Activated T-cell treated with anti-CD3 and anti-CD28 coated beads for 1 hour (primary cell): ENCODE data around the gene IBTK.
"Not testable (repeated sequence)": the region's sequence is repeated elsewhere in the genome, so short reads cannot be mapped to it uniquely, and the experiment has no call there.

Source experiments
- DNase-seq: peaks from one replicate; pipeline ENCODE4 v3.0.0-alpha.2; 2020; ENCODE audit warnings: low read depth

The IBTK gene

DNA sequence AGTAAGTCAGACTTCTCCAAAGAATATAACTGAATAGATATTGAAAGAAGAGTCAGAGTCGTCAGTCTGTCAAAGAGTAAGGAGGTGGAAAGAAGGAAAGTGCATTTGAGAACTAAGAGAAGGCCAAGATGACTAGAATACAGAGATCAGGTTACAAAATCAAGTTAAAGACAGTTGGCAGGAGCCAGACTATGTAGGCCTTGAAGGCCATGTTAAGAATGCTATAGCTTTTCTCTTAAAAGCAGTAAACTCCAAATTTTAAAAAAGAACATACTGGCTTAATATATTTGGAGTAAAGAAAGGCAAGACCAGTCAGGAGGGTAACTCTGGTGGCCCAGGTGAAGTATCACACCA lies 68.8 kb downstream of the IBTK start:
- DNase-seq = no peak

DNA sequence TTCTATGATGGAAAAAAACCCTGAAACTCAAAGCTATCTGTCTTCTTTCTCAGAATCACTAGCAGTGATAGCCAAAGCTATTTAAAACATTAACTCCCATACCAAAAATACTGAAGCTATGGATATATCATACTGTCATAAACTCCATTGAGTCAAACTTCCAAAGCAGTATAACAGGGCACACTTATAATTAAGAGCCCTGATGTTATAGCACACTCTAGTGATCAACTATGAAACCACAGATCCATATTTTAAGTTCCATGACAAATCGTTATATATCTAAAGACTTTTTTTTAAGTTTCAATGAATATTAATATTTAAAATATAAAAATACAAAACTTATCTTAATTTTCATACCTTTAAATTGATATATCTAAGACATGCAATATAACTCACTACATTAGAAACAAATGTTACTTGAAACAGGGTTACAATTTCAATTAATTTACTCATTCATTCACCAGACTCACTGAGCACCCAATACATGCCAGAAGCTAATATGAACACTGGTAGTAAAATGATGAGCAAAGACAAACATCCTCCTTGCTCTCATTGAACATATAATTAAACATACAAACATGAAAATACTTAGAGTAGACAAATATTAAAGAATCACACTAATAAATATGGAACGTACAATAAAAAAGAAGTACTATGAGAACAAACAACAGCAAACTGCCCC lies 69.3 kb downstream of the IBTK start:
- no peak for DNase-seq

DNA sequence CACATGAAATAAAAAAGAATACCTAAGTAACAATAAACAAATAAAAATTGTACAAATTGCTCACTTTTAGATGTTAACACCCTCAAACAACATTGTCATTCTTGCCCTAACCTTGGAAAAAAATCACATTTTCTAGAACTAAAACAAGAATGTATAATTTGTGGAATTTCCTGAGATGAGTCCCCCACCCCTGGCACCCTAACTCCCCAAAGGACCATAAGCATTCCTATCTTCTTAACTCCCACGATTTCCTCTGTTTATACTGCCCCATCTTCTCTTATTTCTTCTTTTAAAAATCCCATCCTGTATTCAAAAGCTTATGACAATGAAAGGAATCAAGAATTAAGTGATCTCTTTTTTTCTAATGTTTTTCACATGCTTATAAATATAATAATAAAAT lies 70.9 kb downstream of the IBTK start:
- DNase-seq = no peak

DNA sequence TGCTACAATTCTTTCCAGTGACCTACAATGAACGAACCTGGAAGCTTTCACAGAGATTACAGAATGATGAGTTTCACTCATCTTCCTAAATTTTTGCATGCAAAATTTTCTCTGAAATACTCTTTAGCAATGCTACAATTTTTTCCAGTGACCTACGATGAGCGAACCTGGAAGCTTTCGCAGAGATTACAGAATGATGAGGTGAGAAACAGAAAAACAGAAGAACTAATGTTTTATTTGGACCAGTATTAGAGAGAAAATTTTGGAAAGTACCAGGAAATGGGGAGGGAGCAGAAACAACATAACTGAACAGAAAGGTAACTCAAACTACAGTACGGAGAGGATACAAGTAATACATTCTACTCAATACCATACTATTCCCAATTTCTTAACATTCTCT lies 75.0 kb downstream of the IBTK start:
- DNase-seq = no peak

DNA sequence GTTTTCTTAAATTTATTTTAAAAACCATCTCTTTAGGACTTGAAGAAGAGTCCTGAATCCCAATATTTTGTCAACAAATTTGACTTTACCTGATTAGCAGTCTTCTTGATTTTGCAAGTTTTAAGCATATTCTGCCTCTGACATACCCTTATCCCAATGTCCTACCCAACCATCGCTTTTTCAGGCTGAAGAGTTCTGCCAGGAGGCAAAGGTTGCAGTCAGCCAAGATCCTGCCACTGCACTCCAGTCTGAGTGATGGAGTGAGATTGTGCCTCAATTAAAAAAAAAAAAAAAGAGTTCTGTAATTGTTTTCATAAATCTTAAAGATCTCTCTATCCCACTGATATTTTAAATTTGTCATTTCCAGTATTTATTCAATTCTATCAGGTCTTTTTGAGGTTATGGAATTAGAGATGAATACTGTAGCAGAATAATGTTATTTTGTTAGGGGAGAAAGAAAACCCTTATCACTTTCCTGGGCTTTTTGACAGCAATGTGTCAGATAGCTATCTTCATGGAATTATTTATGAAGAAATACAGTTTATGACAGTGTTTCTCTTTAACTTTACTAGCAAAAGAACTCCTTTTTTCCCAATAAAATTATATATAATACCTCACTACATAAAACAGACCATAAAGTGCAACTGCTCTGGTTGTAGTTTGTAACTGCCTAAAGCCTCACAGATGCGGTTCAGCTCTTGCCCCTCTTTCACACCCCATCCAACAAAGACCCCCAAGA lies 78.2 kb downstream of the IBTK start:
- no peak for DNase-seq

DNA sequence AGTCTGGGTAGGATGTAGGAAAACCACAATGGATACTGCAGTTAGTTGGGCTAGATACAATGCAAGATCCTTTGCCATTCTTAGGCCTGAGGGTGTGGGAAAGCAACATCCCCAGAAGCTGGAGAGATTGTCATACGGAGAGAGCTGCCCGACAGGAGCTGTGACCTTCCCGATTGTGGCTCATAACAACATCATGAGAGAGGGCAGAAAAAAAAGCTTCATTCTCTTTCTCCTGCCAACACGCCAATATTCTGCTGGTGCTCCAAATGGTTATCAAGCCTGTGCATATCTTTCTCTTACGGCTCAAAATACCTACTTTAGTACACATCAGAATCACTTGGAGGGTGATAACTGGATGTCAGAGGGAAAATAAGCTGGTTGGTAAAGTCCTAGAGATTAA lies 81.1 kb downstream of the IBTK start:
- no peak for DNase-seq

DNA sequence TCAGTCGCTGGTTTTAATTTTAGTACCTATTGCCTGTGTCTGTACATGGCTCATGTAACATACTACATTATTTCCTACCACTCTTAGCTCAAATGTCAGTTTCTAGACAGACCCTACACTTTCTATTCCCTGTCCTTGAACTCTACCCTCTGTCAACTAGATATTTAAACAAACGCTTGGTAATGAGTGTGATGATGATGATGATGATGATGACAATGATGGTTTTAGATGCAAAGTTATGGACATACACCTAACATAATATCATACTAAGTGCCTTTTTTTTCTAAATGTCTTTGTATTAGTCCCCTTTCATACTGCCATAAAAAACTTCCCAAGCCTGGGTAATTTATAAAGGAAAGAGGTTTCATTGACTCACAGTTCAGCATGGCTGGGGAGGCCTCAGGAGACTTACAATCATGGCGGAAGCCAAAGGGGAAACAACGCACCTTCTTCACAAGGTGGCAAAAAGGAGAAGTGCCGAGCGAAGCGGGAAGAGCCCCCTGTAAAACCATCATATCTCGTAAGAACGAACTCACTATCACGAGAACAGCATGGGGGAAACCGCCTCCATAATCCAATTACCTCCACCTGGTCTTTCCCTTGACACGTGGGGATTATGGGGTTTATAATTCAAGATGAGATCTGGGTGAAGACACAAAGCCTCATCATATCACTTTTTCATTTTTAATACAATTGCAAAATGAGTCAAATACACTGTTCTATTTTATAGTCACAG lies 87.1 kb downstream of the IBTK start:
- no peak for DNase-seq

DNA sequence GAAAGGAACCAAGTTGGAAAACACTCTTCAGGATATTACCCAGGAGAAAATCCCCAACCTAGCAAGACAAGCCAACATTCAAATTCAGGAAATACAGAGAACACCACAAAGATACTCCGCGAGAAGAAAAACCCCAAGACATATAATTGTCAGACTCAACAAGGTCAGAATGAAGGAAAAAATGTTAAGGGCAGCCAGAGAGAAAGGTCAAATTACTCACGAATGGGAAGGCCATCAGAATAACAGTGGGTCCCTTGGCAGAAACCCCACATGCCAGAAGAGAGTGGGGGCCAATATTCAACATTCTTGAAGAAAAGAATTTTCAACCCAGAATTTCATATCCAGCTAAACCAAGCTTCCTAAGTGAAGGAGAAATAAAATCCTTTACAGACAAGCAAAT lies 94.8 kb downstream of the IBTK start:
- DNase-seq = not testable (repeated sequence)

DNA sequence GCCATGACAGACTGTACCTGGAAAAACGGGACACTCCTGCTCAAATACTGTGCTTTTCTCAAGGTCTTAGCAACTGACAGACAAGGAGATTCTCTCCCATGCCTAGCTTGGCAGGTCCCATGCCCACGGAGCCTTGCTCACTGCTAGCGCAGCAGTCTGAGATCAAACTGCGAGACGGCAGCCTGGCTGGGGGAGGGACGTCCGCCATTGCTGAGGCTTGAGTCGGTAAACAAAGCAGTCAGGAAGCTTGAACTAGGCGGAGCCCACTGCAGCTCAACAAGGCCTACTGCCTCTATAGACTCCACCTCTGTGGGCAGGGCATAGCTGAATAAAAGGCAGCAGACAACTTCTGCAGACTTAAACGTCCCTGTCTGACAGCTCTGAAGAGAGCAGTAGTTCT lies 96.4 kb downstream of the IBTK start:
- not testable (repeated sequence) for DNase-seq

DNA sequence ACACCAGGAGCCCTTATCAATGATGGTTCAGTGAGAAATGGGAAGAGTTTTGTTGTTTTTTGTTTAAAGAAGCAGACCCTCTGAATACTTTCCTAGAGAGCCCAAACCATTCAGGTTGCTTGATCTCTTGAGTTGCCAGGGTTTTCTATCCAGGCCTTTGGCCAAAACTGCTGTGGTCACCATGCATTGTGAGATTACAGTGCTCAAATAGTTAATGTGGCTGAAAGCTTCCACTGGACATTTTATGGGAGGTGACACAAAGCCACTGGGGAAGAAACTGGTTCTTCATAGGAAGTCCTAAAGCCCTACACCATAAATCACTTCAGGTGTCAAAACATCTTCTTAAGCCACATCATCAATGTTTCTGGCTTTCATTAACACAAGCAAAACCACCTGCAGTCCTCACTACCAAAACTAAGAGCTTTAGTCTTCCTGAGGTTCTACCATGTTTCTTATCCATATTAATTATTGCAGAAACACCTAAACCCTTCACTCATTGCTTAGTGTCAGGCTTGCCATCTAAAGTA lies 101.6 kb downstream of the IBTK start:
- no peak for DNase-seq

DNA sequence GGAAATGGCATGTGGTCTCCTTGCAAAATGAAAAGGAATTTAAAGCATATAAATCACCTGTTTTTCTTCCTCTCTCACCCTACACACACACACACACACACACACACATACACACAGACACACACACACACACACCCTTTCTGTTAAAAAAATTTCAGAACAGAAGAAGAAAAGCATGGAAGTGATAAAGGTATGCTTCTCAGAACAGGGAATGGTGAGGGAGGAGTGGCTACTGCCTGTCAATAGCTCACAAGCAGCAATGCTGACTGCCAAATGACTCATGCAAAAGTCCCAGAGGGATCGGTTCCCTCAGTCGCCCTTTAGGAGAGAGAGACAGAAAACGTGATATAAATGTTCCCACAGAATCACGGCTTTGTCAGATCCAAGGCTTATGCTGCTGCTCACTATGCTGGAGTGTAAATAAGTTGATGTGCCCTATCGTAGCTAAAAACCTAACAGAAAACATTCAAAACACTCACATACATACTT lies 102.6 kb downstream of the IBTK start:
- DNase-seq = no peak

DNA sequence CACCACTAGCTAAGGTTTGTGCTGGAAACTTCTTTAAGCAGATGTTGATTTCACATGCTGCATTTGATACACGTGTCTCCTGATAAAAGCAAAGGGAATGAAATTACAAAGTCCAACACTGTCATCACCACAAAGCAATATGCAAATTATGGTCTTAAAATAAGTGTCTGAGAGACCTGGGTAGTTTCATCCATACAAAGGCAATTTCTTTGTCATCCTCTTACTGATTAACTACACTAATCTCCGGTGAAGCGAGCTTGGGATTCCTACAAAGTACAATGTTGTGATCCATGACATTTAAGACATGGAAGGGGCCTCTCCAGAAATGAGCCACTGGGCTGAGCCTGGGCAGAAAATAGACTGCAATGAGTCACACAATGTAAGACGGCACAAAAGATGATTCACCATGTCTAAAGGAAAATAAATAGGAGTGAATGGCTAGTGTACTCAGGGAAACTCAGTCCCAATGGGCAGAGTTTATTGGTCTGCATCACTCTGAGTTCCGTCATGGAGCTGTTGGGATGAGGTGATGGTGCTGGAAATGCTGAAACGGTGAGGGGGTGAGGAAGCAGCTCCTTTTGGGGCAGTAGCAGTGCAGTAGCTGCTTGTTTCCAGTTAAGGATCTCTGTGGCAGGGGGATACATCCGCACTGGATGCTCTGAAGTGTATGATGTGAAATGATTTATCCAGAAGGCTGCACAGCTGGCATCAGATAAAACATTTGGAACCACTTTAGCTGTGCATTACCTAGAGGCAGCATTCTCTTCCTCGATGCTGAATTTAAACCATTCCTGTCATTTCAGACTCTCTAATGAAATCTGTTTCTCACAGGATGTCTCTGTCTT lies 103.3 kb downstream of the IBTK start:
- no peak for DNase-seq

DNA sequence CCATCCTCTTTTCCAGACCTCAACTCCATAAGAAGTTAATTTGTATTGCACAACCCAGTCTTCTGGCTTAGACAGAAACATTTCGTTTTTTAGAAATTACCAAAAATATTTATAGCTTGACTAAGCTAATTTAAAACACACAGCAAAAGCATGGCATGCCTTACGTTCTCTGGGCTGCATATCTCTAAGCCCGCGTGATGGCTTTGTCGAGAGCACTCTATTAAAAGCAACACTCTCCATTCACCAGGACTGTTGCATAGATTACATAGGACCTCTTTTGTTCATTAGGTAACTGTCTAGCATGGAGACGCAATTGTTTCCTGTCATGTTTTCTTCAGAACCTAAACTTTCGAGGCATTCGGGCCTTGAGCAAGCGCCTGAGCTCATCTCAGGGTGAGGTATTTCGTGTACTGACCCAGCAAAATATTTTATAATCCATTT lies 104.5 kb downstream of the IBTK start:
- no peak for DNase-seq

DNA sequence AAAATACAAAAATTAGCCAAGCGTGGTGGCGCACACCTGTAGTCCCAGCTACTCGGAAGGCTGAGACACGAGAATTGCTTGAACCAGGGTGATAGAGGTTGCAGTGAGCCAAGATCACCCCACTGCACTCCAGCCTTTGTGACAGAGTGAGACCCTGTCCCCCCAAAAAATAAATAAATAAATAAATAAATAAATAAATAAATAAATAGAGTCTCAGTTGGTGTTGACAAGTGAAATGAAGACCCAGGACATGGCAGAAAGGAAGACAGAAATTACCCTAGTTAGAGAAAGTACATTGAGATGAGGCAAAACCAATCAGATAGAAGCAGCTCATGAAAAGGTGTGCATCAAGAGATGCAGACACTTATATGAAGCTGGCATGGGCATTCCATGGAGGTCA lies 105.0 kb downstream of the IBTK start:
- no peak for DNase-seq

DNA sequence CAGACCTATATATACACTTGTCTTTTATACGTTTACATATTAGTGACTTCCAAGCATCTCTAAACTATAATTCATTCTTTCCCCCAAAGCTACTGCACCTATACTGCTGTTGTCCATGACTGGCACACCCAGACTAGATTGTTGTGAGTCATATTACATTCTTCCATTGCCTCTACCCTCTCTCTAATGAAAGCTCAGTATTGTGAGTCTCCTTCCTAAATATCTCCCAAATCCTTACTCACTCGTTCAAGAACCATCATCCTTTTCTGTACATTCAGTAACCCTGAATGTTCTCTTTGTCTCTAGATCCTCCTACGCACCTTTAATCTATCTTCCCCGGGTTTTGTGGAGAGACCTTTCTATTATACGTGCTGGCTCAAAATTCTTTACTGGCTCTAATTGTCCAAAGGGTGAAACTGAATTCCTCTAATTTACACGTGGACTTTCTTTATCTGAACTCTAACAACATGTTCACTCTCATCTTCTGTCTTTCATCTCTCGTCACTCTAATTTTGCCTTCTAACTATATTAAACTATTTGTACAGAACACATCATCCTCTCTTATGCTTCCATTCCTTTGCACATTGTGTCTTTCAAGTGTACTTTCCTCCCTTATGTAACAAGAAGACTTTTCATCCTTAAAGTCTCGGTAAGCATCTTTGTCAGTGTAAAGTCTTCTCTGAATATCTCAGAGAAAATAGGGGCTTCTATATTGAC lies 109.3 kb downstream of the IBTK start:
- no peak for DNase-seq

DNA sequence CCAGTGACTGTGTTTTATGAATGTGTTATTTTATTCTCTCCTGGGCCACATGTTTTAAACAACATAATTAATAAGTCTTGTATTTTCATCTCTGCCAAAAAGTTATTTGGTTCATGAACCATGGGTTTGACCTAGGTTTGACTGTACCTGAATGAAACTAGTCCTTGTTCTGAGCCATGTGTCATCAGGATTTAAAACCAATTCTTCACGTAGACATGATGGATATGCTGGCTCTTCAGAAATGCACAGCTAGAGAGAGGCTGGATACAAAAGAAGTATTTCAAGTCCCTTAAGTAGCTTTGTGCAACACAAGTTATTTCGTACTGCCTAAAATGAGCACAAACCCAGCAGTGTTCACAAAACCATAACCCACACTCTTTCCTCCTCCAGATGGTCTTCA lies 116.1 kb downstream of the IBTK start:
- DNase-seq = no peak

DNA sequence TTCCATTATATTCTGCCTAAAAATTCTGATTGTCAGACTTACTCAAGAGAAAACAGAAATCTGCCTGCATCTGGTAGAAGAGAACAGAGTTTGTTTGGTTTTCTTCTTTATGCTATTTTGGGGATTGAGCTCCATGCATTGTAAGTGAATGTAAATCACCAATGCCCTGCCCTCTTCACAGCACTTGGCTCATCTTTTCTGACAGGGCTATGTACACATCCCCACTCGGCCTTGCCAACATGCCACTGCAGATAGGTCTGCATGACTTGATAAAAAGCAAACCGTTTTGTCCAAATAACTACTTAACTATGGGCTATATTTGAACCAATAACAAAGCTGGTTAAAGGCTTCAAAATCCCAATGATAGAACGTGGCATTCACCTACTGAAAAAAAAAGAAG lies 117.7 kb downstream of the IBTK start:
- no peak for DNase-seq

DNA sequence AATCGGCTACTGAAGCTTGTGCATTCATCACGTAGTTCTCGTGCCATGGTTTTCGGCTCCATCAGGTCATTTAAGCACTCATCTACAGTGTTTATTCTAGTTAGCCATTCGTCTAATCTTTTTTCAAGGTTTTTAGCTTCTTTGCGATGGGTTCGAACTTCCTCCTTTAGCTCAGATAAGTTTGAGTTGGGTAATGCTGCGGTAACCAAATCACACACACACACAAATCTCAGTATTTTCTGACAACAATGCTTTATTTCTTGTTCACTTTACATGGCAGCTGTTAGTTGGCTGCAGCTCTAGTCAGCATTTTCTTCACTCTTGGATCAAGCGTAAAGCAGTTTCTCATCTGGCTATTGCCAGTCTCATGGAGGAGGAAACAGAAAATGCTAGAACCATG lies 118.6 kb downstream of the IBTK start:
- DNase-seq = not testable (repeated sequence)

DNA sequence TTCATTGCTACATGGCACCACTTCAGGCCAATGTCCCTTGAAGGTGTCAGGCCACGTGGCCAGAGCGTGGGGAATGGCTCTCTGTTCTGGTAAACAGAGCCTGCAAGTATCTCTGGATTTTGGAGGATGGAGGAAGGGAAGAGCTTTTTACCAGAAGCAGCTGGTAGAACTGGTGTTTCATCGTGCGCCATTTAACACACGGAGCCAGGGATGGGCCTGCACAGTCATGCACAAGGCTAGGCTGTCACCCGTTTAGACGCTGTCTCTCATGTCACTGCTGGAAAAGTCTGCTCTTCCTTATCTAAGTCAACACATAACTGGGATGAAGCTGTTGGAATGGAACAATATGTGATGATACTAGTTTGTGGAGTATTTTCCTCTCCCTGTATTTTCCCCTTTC lies 123.9 kb downstream of the IBTK start:
- no peak for DNase-seq
